HG03457 (cell line): Measurements from ENCODE around the gene WDR17.

Experiments
- ATAC-seq: cut with Tn5 transposase; IDR thresholded peaks from one replicate; pipeline ENCODE4 v1.9.1; 2021; ENCODE audit warnings: moderate number of reproducible peaks; ENCODE audit not compliant: unreplicated experiment

The WDR17 gene

GRCh38 chr4:176090115-176090514 is 24.5 kb downstream of the WDR17 start:
- ATAC-seq = peak; percentile 95

- no peak for ATAC-seq
Observed at GRCh38 chr4:176099314-176099713, 33.7 kb downstream of the WDR17 start.

- no peak for ATAC-seq
Observed at GRCh38 chr4:176102414-176103063, 36.9 kb downstream of the WDR17 start.

GRCh38 chr4:176107695-176108094 is 42.1 kb downstream of the WDR17 start:
- no peak for ATAC-seq

- ATAC-seq = peak; percentile 100
Observed at GRCh38 chr4:176123710-176124407, 58.2 kb downstream of the WDR17 start.

- ATAC-seq = no peak
Observed at GRCh38 chr4:176125063-176125462, 59.4 kb downstream of the WDR17 start.

GRCh38 chr4:176134670-176135069 is 69.0 kb downstream of the WDR17 start:
- ATAC-seq = no peak

GRCh38 chr4:176137631-176138030 is 72.0 kb downstream of the WDR17 start:
- no peak for ATAC-seq

GRCh38 chr4:176139518-176139917 is 73.9 kb downstream of the WDR17 start:
- ATAC-seq = no peak

- ATAC-seq = no peak
Observed at GRCh38 chr4:176142253-176142652, 76.6 kb downstream of the WDR17 start.

- no peak for ATAC-seq
Observed at GRCh38 chr4:176149680-176150355, 84.2 kb downstream of the WDR17 start.

- no peak for ATAC-seq
Observed at GRCh38 chr4:176150356-176150682, 84.7 kb downstream of the WDR17 start.

- ATAC-seq = no peak
Observed at GRCh38 chr4:176150704-176151103, 85.1 kb downstream of the WDR17 start.

- no peak for ATAC-seq
Observed at GRCh38 chr4:176153124-176153523, 87.5 kb downstream of the WDR17 start.

- no peak for ATAC-seq
Observed at GRCh38 chr4:176156656-176157055, 91.0 kb downstream of the WDR17 start.

GRCh38 chr4:176163041-176163440 is 97.4 kb downstream of the WDR17 start:
- ATAC-seq = no peak

GRCh38 chr4:176185051-176185450 is 119.4 kb downstream of the WDR17 start:
- ATAC-seq = no peak

GRCh38 chr4:176186067-176186466 is 120.4 kb downstream of the WDR17 start:
- ATAC-seq = no peak

GRCh38 chr4:176186671-176187395 is 121.2 kb downstream of the WDR17 start:
- no peak for ATAC-seq

- no peak for ATAC-seq
Observed at GRCh38 chr4:176187624-176188023, 122.0 kb downstream of the WDR17 start.

GRCh38 chr4:176188654-176189053 is 123.0 kb downstream of the WDR17 start:
- ATAC-seq = no peak
